ENCODE data around the gene CHTF8. TPM values are rescaled to one million over a fixed set of nuclear protein-coding genes. Genes with fewer than 3 reads are reported as not detected.

The CHTF8 gene
- total RNA-seq, 1 donor from 2014 or later = 86.4 TPM

- Histone ChIP-seq H3K27ac (ENCODE audit: low read depth, low read length) (no peak overlapping the region), H3K4me3 (ENCODE audit: insufficient read depth, low read depth, low read length) (no peak overlapping the region), H3K4me2 (ENCODE audit: low read length) (no peak overlapping the region), H3K36me3 (ENCODE audit: insufficient read depth, low read length) (peaks cover 2% of the 10 kb centered on the region), H3K27me3 (ENCODE audit: insufficient read depth, low read length) (no peaks in the 10 kb centered on the region), H3K9ac (ENCODE audit: low read length) (no peak overlapping the region), H2AFZ (ENCODE audit: low read depth, low read length) (no peak overlapping the region), H3K79me2 (ENCODE audit: insufficient read depth, low read length) (no peaks in the 10 kb centered on the region), H3K9me3 (ENCODE audit: insufficient read depth, low read depth, low read length) (no peaks in the 10 kb centered on the region), H3K4me1 (ENCODE audit: insufficient read depth, low read length) (peaks cover 12% of the 10 kb centered on the region), H4K20me1 (ENCODE audit: insufficient read depth, low read length) (no peaks in the 10 kb centered on the region)
- no peak overlapping the region for H3K4me3 Mint-ChIP-seq (ENCODE audit: unreplicated experiment)
- no peak overlapping the region for H3K27ac Mint-ChIP-seq (ENCODE audit: unreplicated experiment)
- H3K9me3 Mint-ChIP-seq (ENCODE audit: unreplicated experiment) = peaks cover 3% of the 10 kb centered on the region
- peaks cover 2% of the 10 kb centered on the region for H3K36me3 Mint-ChIP-seq (ENCODE audit: low read depth, unreplicated experiment)
- H3K27me3 Mint-ChIP-seq (ENCODE audit: low read depth, unreplicated experiment) = no peaks in the 10 kb centered on the region
- peaks cover 13% of the 10 kb centered on the region for H3K4me1 Mint-ChIP-seq (ENCODE audit: low read depth, unreplicated experiment)
- FAIRE-seq = no peak
- no peak for DNase-seq (ENCODE audit: low read depth)
- TF ChIP-seq EZH2 (IDR thresholded peaks at IDR 0.05; ENCODE audit: insufficient read depth, low read length) (no peak), CTCF (IDR thresholded peaks at IDR 0.05; ENCODE audit: insufficient read depth, low read depth, low read length) (no peak)
Measured at GRCh38 chr16:69087161-69087581, 45.2 kb downstream of the CHTF8 start.

GRCh38 chr16:69085032-69085695 is 47.2 kb downstream of the CHTF8 start:
- Histone ChIP-seq H3K36me3 (ENCODE audit: insufficient read depth, low read length) (peaks cover 2% of the 10 kb centered on the region), H3K9me3 (ENCODE audit: insufficient read depth, low read depth, low read length) (no peaks in the 10 kb centered on the region), H3K4me3 (ENCODE audit: insufficient read depth, low read depth, low read length) (no peak overlapping the region), H3K9ac (ENCODE audit: low read length) (no peak overlapping the region), H4K20me1 (ENCODE audit: insufficient read depth, low read length) (no peaks in the 10 kb centered on the region), H3K27ac (ENCODE audit: low read depth, low read length) (no peak overlapping the region), H2AFZ (ENCODE audit: low read depth, low read length) (no peak overlapping the region), H3K4me1 (ENCODE audit: insufficient read depth, low read length) (peaks cover 12% of the 10 kb centered on the region), H3K4me2 (ENCODE audit: low read length) (no peak overlapping the region), H3K27me3 (ENCODE audit: insufficient read depth, low read length) (no peaks in the 10 kb centered on the region), H3K79me2 (ENCODE audit: insufficient read depth, low read length) (no peaks in the 10 kb centered on the region)
- FAIRE-seq (no peak), DNase-seq (ENCODE audit: low read depth) (no peak)
- Mint-ChIP-seq H3K27me3 (ENCODE audit: low read depth, unreplicated experiment) (no peaks in the 10 kb centered on the region), H3K9me3 (ENCODE audit: unreplicated experiment) (peaks cover 3% of the 10 kb centered on the region), H3K4me1 (ENCODE audit: low read depth, unreplicated experiment) (peaks cover 13% of the 10 kb centered on the region), H3K36me3 (ENCODE audit: low read depth, unreplicated experiment) (peaks cover 2% of the 10 kb centered on the region), H3K27ac (ENCODE audit: unreplicated experiment) (no peak overlapping the region), H3K4me3 (ENCODE audit: unreplicated experiment) (no peak overlapping the region)
- TF ChIP-seq EZH2 (IDR thresholded peaks at IDR 0.05; ENCODE audit: insufficient read depth, low read length) (no peak), CTCF (IDR thresholded peaks at IDR 0.05; ENCODE audit: insufficient read depth, low read depth, low read length) (no peak)

- H3K36me3 ChIP-seq (ENCODE audit: insufficient read depth, low read length) = peaks cover 2% of the 10 kb centered on the region
- peaks cover 6% of the 10 kb centered on the region for H3K4me1 ChIP-seq (ENCODE audit: insufficient read depth, low read length)
- H3K9ac ChIP-seq (ENCODE audit: low read length) = no peak overlapping the region
- no peak for FAIRE-seq
- TF ChIP-seq CTCF (IDR thresholded peaks at IDR 0.05; ENCODE audit: insufficient read depth, low read depth, low read length) = no peak
- no peak for TF ChIP-seq EZH2 (IDR thresholded peaks at IDR 0.05; ENCODE audit: insufficient read depth, low read length)
- Mint-ChIP-seq H3K27ac (ENCODE audit: unreplicated experiment) (no peak overlapping the region), H3K27me3 (ENCODE audit: low read depth, unreplicated experiment) (no peaks in the 10 kb centered on the region), H3K36me3 (ENCODE audit: low read depth, unreplicated experiment) (peaks cover 2% of the 10 kb centered on the region), H3K9me3 (ENCODE audit: unreplicated experiment) (peaks cover 4% of the 10 kb centered on the region), H3K4me1 (ENCODE audit: low read depth, unreplicated experiment) (peaks cover 9% of the 10 kb centered on the region), H3K4me3 (ENCODE audit: unreplicated experiment) (no peak overlapping the region)
- H3K4me3 ChIP-seq (ENCODE audit: insufficient read depth, low read depth, low read length) = no peak overlapping the region
- H3K9me3 ChIP-seq (ENCODE audit: insufficient read depth, low read depth, low read length) = no peaks in the 10 kb centered on the region
- no peak overlapping the region for H2AFZ ChIP-seq (ENCODE audit: low read depth, low read length)
- DNase-seq (ENCODE audit: low read depth) = peak; percentile 68
- no peaks in the 10 kb centered on the region for H4K20me1 ChIP-seq (ENCODE audit: insufficient read depth, low read length)
- no peak overlapping the region for H3K27ac ChIP-seq (ENCODE audit: low read depth, low read length)
- no peaks in the 10 kb centered on the region for H3K27me3 ChIP-seq (ENCODE audit: insufficient read depth, low read length)
- H3K79me2 ChIP-seq (ENCODE audit: insufficient read depth, low read length) = no peaks in the 10 kb centered on the region
- H3K4me2 ChIP-seq (ENCODE audit: low read length) = peak overlapping the region; percentile 21
Measured at GRCh38 chr16:69084289-69084688, 48.1 kb downstream of the CHTF8 start.
